ENCODE data around the gene ZNF750. TPM values are rescaled to one million over a fixed set of nuclear protein-coding genes. Genes with fewer than 3 reads are reported as not detected.
A peak's percentile ranks its signal among the peaks of the same experiment; 100 is the strongest.

The ZNF750 gene
- total RNA-seq, 2 donors from 2014 or later, result not detected

GRCh38 chr17:82879241-82879640 lies 39.4 kb upstream of the ZNF750 start:
- H3K4me1 ChIP-seq, result peaks cover 0 to 39% of the 10 kb centered on the region in 2 donors
- no peaks in the 10 kb centered on the region for H3K27me3 ChIP-seq
- H3K4me3 ChIP-seq, result no peak overlapping the region
- no peaks in the 10 kb centered on the region for H3K9me3 ChIP-seq
- H3K36me3 ChIP-seq, result no peaks in the 10 kb centered on the region
- no peak for DNase-seq (ENCODE audit: low spot score)
- TF ChIP-seq CTCF (IDR thresholded peaks at IDR 0.05), result no peak
- H3K27ac ChIP-seq, result no peak overlapping the region

GRCh38 chr17:82878527-82878926 lies 38.7 kb upstream of the ZNF750 start:
- H3K4me3 ChIP-seq, result no peak overlapping the region
- DNase-seq (ENCODE audit: low spot score), result no peak
- no peaks in the 10 kb centered on the region for H3K27me3 ChIP-seq
- peaks cover 0 to 37% of the 10 kb centered on the region in 2 donors for H3K4me1 ChIP-seq
- TF ChIP-seq CTCF (IDR thresholded peaks at IDR 0.05), result no peak
- no peaks in the 10 kb centered on the region for H3K36me3 ChIP-seq
- no peaks in the 10 kb centered on the region for H3K9me3 ChIP-seq
- H3K27ac ChIP-seq, result no peak overlapping the region

GRCh38 chr17:82876602-82877379 lies 37.0 kb upstream of the ZNF750 start:
- H3K4me3 ChIP-seq, result no peak overlapping the region
- peak; percentile 91 for DNase-seq (ENCODE audit: low spot score)

GRCh38 chr17:82876149-82876548 lies 36.3 kb upstream of the ZNF750 start:
- DNase-seq (ENCODE audit: low spot score), result no peak
- no peaks in the 10 kb centered on the region for H3K9me3 ChIP-seq
- no peak overlapping the region for H3K4me3 ChIP-seq
- no peaks in the 10 kb centered on the region for H3K27me3 ChIP-seq
- no peak for TF ChIP-seq CTCF (IDR thresholded peaks at IDR 0.05)
- H3K27ac ChIP-seq, result peak overlapping the region; percentile 41 to 75
- peaks cover 7% of the 10 kb centered on the region for H3K36me3 ChIP-seq
- H3K4me1 ChIP-seq, result peaks cover 0 to 36% of the 10 kb centered on the region in 2 donors

More at GRCh38 chr17:82876602-82877379, 37.0 kb upstream of the ZNF750 start:
- H3K36me3 ChIP-seq, result peaks cover 6% of the 10 kb centered on the region
- peak overlapping the region; percentile 41 to 75 for H3K27ac ChIP-seq
- peak; percentile 33 to 59 for TF ChIP-seq CTCF (IDR thresholded peaks at IDR 0.05)
- no peaks in the 10 kb centered on the region for H3K9me3 ChIP-seq
- peaks cover 0 to 37% of the 10 kb centered on the region in 2 donors for H3K4me1 ChIP-seq
- no peaks in the 10 kb centered on the region for H3K27me3 ChIP-seq

GRCh38 chr17:82875407-82875856 lies 35.6 kb upstream of the ZNF750 start:
- Histone ChIP-seq H3K9me3 (no peaks in the 10 kb centered on the region), H3K27ac (no peak overlapping the region), H3K4me3 (no peak overlapping the region), H3K4me1 (peaks cover 0 to 31% of the 10 kb centered on the region in 2 donors), H3K27me3 (no peaks in the 10 kb centered on the region), H3K36me3 (peaks cover 14% of the 10 kb centered on the region)
- no peak for DNase-seq (ENCODE audit: low spot score)
- no peak for TF ChIP-seq CTCF (IDR thresholded peaks at IDR 0.05)
